ENCODE results near the gene HAUS5. TPM values are rescaled to one million over a fixed set of nuclear protein-coding genes. Genes with fewer than 3 reads are reported as not detected.

HAUS5 gene
- total RNA-seq, 1 experiment from 2014 or later = 31.7 TPM

DNA sequence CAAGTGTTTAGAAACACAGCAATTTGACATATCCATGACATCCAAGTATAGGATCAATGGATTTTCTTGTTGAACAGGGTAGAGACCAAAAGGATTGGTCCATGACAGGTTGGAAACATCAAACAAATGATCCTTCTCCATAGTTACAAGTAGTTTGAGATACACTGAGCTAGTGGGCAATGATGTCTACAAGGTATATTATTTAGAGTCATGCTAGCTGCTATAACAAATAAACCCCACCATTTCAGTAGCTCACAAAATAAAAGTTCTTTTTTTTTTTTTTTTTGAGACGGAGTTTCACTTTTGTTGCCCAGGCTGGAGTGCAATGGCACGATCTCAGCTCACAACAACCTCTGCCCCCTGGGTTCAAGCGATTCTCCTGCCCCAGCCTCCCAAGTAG lies 4.9 kb upstream of the HAUS5 start (continued):
- TF ChIP-seq, protein P1, sequence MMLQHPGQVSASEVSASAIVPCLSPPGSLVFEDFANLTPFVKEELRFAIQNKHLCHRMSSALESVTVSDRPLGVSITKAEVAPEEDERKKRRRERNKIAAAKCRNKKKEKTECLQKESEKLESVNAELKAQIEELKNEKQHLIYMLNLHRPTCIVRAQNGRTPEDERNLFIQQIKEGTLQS (IDR thresholded peaks at IDR 0.05) = no peak
- TF ChIP-seq SRF (IDR thresholded peaks at IDR 0.05; ENCODE audit: low read depth) = no peak

GRCh38 chr19:35608251-35608650 lies 4.3 kb upstream of the HAUS5 start:
- ATAC-seq (no peak), DNase-seq (ENCODE audit: low read depth, low spot score) (no peak)
- peaks cover 5% of the 10 kb centered on the region; the same call in 1 of the 2 replicates for H3K79me2 ChIP-seq (ENCODE audit: insufficient read depth, low read length)
- no peak overlapping the region for H3K4me2 ChIP-seq (ENCODE audit: low read length)
- H2AFZ ChIP-seq (ENCODE audit: low read depth, low read length, poor library complexity, severe bottlenecking) = no peak overlapping the region
- intact Hi-C loops (cut with micrococcal nuclease) = no loop called here
- H3K9me3 ChIP-seq (ENCODE audit: control insufficient read depth in 1 of 2, insufficient read depth in 1 of 2, low read depth in 1 of 2, low read length in 2 of 2) = peaks cover 0 to 3% of the 10 kb centered on the region in 2 experiments; a peak in 1 of 4 replicates
- ChIA-PET CTCF (no interaction called here), RAD21 (ENCODE audit: low non-redundant PET in 1 of 2, low total read pairs in 2 of 2, uncharacterized antibody in 2 of 2, unreplicated experiment in 2 of 2) (no interaction called here), POLR2A (interaction anchor here (0.6 kb wide), 1 partner anchor 98 kb away, joined by 3 read pairs; no protein-coding TSS in a partner anchor)
- no peaks in the 10 kb centered on the region for H4K20me1 ChIP-seq (ENCODE audit: insufficient read depth)
- H3K4me1 ChIP-seq (ENCODE audit: control insufficient read depth in 1 of 2, insufficient read depth in 2 of 2, low read length in 2 of 2) = peaks cover 8 to 20% of the 10 kb centered on the region in 2 experiments
- H3K9ac ChIP-seq (ENCODE audit: low read length) = no peak overlapping the region
- H3K4me3 ChIP-seq (replicated peaks in 1 of 2; ENCODE audit: low read depth in 1 of 2, low read length in 2 of 2) = no peak overlapping the region
- BruUV-seq (replicated peaks) = no TSS peak
- no peaks in the 10 kb centered on the region for H3K36me3 ChIP-seq (ENCODE audit: control insufficient read depth in 1 of 2, insufficient read depth in 2 of 2, low read length in 2 of 2)
- H3K27ac ChIP-seq (ENCODE audit: low read depth, low read length) = no peak overlapping the region
- no peaks in the 10 kb centered on the region for H3K27me3 ChIP-seq (ENCODE audit: insufficient read depth, low read length)
- no peaks in the 10 kb centered on the region for H3K9me2 ChIP-seq (ENCODE audit: insufficient read depth)
- TF ChIP-seq CBX3 (IDR thresholded peaks at IDR 0.05; ENCODE audit: low read depth) (no peak), ZNF274 (IDR thresholded peaks at IDR 0.05; ENCODE audit: low read depth, low read length) (no peak), FOSL1 (IDR thresholded peaks at IDR 0.05; ENCODE audit: low read depth) (no peak), POLR2A (IDR thresholded peaks at IDR 0.05; ENCODE audit: borderline replicate concordance, extremely low read depth, insufficient read depth, insufficient read length) (no peak), EGR1 (IDR thresholded peaks at IDR 0.05; ENCODE audit: low read depth) (no peak), SIN3A (IDR thresholded peaks at IDR 0.05; ENCODE audit: low read depth) (no peak), POLR2AphosphoS5 (IDR thresholded peaks at IDR 0.05; ENCODE audit: low read depth, low read length) (no peak), MAX (IDR thresholded peaks at IDR 0.05) (no peak), EZH2phosphoT487 (IDR thresholded peaks at IDR 0.05; ENCODE audit: borderline replicate concordance) (no peak), EZH2 (IDR thresholded peaks at IDR 0.05) (no peak), REST (IDR thresholded peaks at IDR 0.05; ENCODE audit: low read depth) (no peak), CEBPB (IDR thresholded peaks at IDR 0.05; ENCODE audit: low read depth) (no peak), RAD21 (IDR thresholded peaks at IDR 0.05; ENCODE audit: low read depth) (no peak), ELF1 (IDR thresholded peaks at IDR 0.05; ENCODE audit: borderline replicate concordance, low read depth) (no peak), SP1 (IDR thresholded peaks at IDR 0.05; ENCODE audit: low read depth) (no peak), YY1 (IDR thresholded peaks at IDR 0.05; ENCODE audit: extremely low read depth, insufficient replicate concordance, low read depth, low read length) (no peak)
- TF ChIP-seq, protein P2, sequence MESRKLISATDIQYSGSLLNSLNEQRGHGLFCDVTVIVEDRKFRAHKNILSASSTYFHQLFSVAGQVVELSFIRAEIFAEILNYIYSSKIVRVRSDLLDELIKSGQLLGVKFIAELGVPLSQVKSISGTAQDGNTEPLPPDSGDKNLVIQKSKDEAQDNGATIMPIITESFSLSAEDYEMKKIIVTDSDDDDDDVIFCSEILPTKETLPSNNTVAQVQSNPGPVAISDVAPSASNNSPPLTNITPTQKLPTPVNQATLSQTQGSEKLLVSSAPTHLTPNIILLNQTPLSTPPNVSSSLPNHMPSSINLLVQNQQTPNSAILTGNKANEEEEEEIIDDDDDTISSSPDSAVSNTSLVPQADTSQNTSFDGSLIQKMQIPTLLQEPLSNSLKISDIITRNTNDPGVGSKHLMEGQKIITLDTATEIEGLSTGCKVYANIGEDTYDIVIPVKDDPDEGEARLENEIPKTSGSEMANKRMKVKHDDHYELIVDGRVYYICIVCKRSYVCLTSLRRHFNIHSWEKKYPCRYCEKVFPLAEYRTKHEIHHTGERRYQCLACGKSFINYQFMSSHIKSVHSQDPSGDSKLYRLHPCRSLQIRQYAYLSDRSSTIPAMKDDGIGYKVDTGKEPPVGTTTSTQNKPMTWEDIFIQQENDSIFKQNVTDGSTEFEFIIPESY (IDR thresholded peaks at IDR 0.05; ENCODE audit: extremely low read depth, insufficient replicate concordance, low read length) = no peak
- TF ChIP-seq, protein P3, sequence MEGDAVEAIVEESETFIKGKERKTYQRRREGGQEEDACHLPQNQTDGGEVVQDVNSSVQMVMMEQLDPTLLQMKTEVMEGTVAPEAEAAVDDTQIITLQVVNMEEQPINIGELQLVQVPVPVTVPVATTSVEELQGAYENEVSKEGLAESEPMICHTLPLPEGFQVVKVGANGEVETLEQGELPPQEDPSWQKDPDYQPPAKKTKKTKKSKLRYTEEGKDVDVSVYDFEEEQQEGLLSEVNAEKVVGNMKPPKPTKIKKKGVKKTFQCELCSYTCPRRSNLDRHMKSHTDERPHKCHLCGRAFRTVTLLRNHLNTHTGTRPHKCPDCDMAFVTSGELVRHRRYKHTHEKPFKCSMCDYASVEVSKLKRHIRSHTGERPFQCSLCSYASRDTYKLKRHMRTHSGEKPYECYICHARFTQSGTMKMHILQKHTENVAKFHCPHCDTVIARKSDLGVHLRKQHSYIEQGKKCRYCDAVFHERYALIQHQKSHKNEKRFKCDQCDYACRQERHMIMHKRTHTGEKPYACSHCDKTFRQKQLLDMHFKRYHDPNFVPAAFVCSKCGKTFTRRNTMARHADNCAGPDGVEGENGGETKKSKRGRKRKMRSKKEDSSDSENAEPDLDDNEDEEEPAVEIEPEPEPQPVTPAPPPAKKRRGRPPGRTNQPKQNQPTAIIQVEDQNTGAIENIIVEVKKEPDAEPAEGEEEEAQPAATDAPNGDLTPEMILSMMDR (IDR thresholded peaks at IDR 0.05 in 2 of 3, conservative IDR thresholded peaks at IDR 0.05 in 1 of 3; ENCODE audit: borderline replicate concordance in 1 of 3, insufficient read depth in 1 of 3, low read depth in 2 of 3, low read length in 2 of 3) = no peak
